Inferior parietal cortex (tissue), 1 donor: ENCODE data around the gene LRTM2.

Experiments used
- DNase-seq: peaks from one replicate; pipeline ENCODE4 v3.0.0-alpha.2; 2016; ENCODE audit errors: extremely low spot score

The LRTM2 gene

GRCh38 chr12:1882850-1883470, 62.6 kb downstream of the LRTM2 start:
- no peak for DNase-seq

- no peak for DNase-seq
These were observed 63.1 kb downstream of the LRTM2 start for GRCh38 chr12:1883513-1883912.

DNA sequence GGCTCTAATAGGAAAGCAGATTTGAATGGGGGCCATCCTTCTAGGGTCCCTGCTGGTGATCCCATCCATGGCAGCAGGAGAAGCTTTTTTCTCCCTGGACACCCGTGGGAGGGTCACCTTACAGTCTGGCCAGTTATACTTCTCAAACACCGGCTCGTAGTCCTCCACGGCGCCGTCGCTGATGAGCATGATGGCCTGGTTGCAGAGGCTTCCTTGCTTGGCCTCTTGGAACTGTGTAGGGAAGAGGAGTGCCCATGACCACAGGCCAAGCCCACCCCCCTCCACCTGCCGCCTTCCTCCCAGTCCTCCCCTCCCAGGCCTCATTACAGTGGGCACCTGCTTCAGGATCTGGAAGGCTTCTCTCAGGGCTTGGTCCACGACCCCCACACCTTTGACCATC, 64.3 kb downstream of the LRTM2 start:
- DNase-seq = no peak

DNA sequence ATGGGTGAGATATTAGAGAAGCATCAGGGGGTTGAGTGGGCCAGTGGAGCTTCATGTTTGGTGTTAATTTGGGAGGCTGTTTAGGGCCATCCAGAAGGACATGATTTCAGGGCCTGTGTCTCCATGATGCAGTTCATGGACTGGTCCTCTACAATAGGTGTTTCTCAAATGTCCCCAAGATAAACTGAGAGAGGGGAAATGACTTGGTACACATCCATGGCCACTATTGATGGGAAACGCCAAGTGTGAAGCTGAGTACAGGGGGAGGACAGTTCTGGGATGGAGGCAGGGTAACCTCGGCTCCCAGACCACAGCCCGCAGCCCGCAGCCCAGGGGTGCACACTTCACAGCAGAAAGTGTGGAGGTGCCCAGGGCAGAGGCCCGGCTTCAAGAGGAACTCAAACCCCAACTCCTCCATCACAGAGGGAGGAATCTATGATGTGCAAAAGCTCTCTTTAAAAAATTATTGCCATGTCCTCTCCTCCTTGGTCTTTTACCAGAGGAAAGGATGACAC, 64.8 kb downstream of the LRTM2 start:
- no peak for DNase-seq

- no peak for DNase-seq
These were observed 65.4 kb downstream of the LRTM2 start for GRCh38 chr12:1885599-1886245.
